Adrenal gland (tissue), 12 donors: ENCODE data around the gene ANO6. TPM values are rescaled to one million over a fixed set of nuclear protein-coding genes. Genes with fewer than 3 reads are reported as not detected.

Source experiments
- DNase-seq, 7 donors: peaks; one replicate each; pipeline ENCODE4 v3.0.0-alpha.2; 2019 to 2020
- H3K27ac ChIP-seq, 5 donors: fragments of 200-600 bp; sonication (generic) in 4 of 5; 1 replicate in 3 of 5; 2 replicates in 2 of 5; pipeline versions ENCODE4 v1.5.1 to v1.8.0; 2016 to 2020; ENCODE audit warnings: mild to moderate bottlenecking in 1 of 5
- H3K27me3 ChIP-seq: fragments of 200-600 bp; 2 replicates; pipeline ENCODE4 v1.8.0; 2021
- H3K36me3 ChIP-seq, 2 donors: fragments of 200-600 bp; replicated peaks in 1 of 2; 1 replicate in 1 of 2; 2 replicates in 1 of 2; pipeline versions ENCODE4 v1.5.1 to v1.8.0; 2018 to 2022
- H3K4me1 ChIP-seq, 2 donors: fragments of 200-600 bp; replicated peaks in 1 of 2; 1 replicate in 1 of 2; 2 replicates in 1 of 2; pipeline versions ENCODE4 v1.5.1 to v1.8.0; 2018 to 2021
- H3K4me3 ChIP-seq, 4 donors: fragments of 200-600 bp; sonication (generic) in 3 of 4; one replicate each; pipeline ENCODE4 v1.5.1; 2016 to 2018
- H3K9me3 ChIP-seq, 3 donors: fragments of 200-600 bp; sonication (generic) in 1 of 3; replicated peaks in 1 of 3; 1 replicate in 2 of 3; 2 replicates in 1 of 3; pipeline versions ENCODE4 v1.5.1 to v1.8.0; 2016 to 2021
- POLR2A ChIP-seq, 2 donors: fragments of 450-650 bp; IDR thresholded peaks; one replicate each; pipeline ENCODE4 v1.6.1; 2017; ENCODE audit warnings: antibody characterized with exemption in 2 of 2, mild to moderate bottlenecking in 2 of 2, moderate library complexity in 1 of 2
- WGBS, 4 donors: extraction: QIAGEN DNeasy Blood & Tissue Kit in 2 of 4; methylation state at CpG; one replicate each; pipeline versions ENCODE4 v1.1.5 to v1.1.7; 2013 to 2017; 5-methylcytosine and 5-hydroxymethylcytosine counted together
- intact Hi-C, 2 donors: fragments of 100-400 bp; cut with DNase I; formaldehyde crosslinking; loops; one replicate each; pipeline versions ENCODE4 v1.14.1 to v1.15.0; 2022 to 2023
- polyA plus RNA-seq, 3 donors: library from polyadenylated mRNA; stranded (reverse); fragments of 200-250 nt in 2 of 3; fragments of 350-450 nt in 1 of 3; fragmentation: Illumina TruSeq in 1 of 3; extraction: RNeasy Lipid Tissue Mini Kit (QIAGEN cat#74804) in 1 of 3; gene quantifications; one replicate each; pipeline ENCODE4 v1.2.3, GENCODE V29; 2013 to 2014
- total RNA-seq, 9 donors: library from RNA; depleted of rRNA in 4 of 9; stranded (reverse); fragments of >200 nt in 4 of 9; fragments of 120-200 nt in 1 of 9; fragmentation: NEBNext Ultra II Directional in 1 of 9; extraction: Animal tissue kit (Norgen Biotek cat#: 25700) in 1 of 9; gene quantifications; one replicate each; pipeline versions ENCODE4 v1.1.0 to v1.2.4, GENCODE V29; 2013 to 2023
- TF ChIP-seq, protein P1 (sequence below), 6 experiments: fragments of 450-650 bp in 4 of 6; fragments of 200-600 bp in 2 of 6; sonication (generic) in 1 of 6; IDR thresholded peaks; 1 replicate in 5 of 6; 2 replicates in 1 of 6; pipeline versions ENCODE4 v1.5.1 to v1.8.0; 2016 to 2021; ENCODE audit warnings: antibody characterized with exemption in 6 of 6, mild to moderate bottlenecking in 2 of 6, moderate library complexity in 1 of 6
- donor health status: healthy with polysubstance abuse.
- donor health status: Bipolar disorder and iron deficiency.
- donor health status: DM: yes; HTN: yes; CAD: no.
- donor health status: DM: no; HTN: no; CAD: no.
- donor health status: DM: no; HTN: no; CAD: no.
- donor health status: DM: yes; HTN: yes; CAD: no.

ANO6 gene
- total and polyA plus RNA-seq, 12 donors = 7.5 to 92.3 (median 54.4) TPM

DNA sequence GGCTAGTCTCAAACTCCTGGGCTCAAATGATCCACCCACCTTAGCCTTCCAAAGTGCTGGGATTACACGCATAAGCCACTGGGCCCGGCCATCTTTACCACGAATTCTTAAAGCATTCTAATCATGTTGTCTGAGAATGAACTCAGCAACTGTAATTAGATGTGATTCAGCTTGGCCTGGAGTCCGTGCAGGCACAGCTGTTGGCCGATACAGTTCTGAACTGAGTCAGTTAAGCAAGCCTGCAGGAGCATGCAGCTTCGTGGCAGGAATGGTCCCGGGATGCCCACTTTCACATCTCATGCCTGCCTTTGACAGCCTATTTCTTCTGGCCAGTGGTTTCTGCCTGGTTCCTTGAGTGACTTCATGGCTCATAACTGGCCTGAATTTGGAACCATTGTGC is 194.1 kb downstream of the ANO6 start:
- Histone ChIP-seq H3K27ac (peak overlapping the region in 1 of 5 donors; percentile 27), H3K9me3 (no peaks in the 10 kb centered on the region), H3K36me3 (peaks cover 0 to 41% of the 10 kb centered on the region in 2 donors), H3K4me1 (peaks cover 7 to 34% of the 10 kb centered on the region in 2 donors), H3K27me3 (no peaks in the 10 kb centered on the region), H3K4me3 (no peak overlapping the region)
- intact Hi-C loops = no loop called here
- WGBS, 4 donors = 77 to 88% (median 87%) methylated on average over 7 of the region's 7 CpGs
- peak in 3 of 7 donors; percentile 4 to 19 (median 17) for DNase-seq
- TF ChIP-seq, protein P1, sequence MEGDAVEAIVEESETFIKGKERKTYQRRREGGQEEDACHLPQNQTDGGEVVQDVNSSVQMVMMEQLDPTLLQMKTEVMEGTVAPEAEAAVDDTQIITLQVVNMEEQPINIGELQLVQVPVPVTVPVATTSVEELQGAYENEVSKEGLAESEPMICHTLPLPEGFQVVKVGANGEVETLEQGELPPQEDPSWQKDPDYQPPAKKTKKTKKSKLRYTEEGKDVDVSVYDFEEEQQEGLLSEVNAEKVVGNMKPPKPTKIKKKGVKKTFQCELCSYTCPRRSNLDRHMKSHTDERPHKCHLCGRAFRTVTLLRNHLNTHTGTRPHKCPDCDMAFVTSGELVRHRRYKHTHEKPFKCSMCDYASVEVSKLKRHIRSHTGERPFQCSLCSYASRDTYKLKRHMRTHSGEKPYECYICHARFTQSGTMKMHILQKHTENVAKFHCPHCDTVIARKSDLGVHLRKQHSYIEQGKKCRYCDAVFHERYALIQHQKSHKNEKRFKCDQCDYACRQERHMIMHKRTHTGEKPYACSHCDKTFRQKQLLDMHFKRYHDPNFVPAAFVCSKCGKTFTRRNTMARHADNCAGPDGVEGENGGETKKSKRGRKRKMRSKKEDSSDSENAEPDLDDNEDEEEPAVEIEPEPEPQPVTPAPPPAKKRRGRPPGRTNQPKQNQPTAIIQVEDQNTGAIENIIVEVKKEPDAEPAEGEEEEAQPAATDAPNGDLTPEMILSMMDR (IDR thresholded peaks at IDR 0.05) = no peak
- no peak for TF ChIP-seq POLR2A (IDR thresholded peaks at IDR 0.05)

DNA sequence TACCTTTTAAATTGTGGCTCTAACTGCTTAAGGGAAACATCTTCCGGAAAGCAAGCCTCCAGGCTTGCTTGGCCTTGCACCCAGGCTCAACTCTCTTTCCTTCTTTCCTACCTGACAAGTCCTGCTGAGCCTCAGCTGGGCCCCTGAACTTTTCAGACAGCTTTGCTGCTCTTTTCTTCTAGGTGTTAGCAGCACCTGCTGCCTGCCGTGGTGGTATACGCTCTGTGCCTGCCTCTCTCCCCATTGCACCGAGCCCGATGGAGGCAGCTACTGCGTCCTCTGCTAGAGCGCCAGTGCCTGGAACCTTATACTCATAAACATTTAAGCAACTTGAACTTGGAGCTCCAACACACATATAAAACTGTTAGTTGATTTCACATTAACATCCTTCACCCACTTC is 195.7 kb downstream of the ANO6 start:
- no peaks in the 10 kb centered on the region for H3K9me3 ChIP-seq
- no peak overlapping the region for H3K4me3 ChIP-seq
- DNase-seq = no peak
- intact Hi-C loops = no loop called here
- H3K27ac ChIP-seq = no peak overlapping the region
- peaks cover 7 to 29% of the 10 kb centered on the region in 2 donors for H3K4me1 ChIP-seq
- H3K27me3 ChIP-seq = no peaks in the 10 kb centered on the region
- WGBS, 4 donors = 95 to 99% (median 98%) methylated on average over 7 of the region's 7 CpGs
- H3K36me3 ChIP-seq = peaks cover 0 to 44% of the 10 kb centered on the region in 2 donors
- TF ChIP-seq, protein P1 (IDR thresholded peaks at IDR 0.05) = no peak
- no peak for TF ChIP-seq POLR2A (IDR thresholded peaks at IDR 0.05)

DNA sequence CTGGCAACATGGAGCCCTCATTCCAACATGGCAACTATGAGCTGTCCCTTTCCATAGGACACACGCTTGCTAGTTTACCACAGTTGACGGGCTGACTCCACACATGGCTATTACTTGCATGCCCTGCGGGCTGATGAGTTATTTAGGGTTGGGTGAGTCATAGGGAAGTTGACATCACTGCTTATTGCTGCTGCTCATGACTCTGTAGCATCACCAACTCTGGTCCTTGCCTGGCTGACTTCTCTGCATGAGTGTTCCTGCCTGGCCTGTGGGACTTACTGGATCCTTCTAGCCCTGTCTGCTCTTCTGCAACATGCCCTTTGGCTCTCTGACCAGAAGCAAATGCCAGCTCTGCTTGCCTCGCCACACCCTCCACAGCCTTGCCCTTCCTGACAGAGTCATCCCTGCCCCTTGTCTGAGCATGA is 199.5 kb downstream of the ANO6 start:
- H3K4me1 ChIP-seq = peaks cover 0 to 1% of the 10 kb centered on the region in 2 donors
- H3K27ac ChIP-seq = peak overlapping the region in 1 of 5 donors; percentile 42
- peak in 6 of 7 donors; percentile 17 to 70 (median 41) for DNase-seq
- no peak for TF ChIP-seq POLR2A (IDR thresholded peaks at IDR 0.05)
- TF ChIP-seq, protein P1 (IDR thresholded peaks at IDR 0.05) = no peak
- H3K27me3 ChIP-seq = no peaks in the 10 kb centered on the region
- peaks cover 0 to 51% of the 10 kb centered on the region in 2 donors for H3K36me3 ChIP-seq
- no peaks in the 10 kb centered on the region for H3K9me3 ChIP-seq
- intact Hi-C loops = no loop called here
- no peak overlapping the region for H3K4me3 ChIP-seq
- WGBS, 4 donors = 78 to 86% (median 79%) methylated on average over 4 of the region's 4 CpGs

DNA sequence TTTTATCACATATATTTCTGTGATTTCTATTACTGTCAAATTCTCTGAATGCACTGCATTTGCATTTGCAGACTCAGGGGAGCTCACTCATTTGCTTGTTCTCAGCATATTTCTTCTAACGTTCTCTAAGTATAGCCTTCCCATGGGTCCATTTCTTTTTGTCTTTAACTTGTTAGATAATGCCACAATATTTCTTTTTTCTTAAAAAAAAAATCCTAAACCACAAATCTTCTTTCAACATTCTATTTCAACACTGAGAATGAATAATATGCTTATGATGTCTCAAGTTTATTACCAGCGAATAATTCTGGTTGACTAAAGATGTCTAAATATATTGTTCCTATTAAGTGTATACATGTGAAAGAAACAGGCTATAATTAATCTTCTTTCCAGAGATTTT is 200.2 kb downstream of the ANO6 start:
- H3K4me1 ChIP-seq = no peaks in the 10 kb centered on the region
- H3K36me3 ChIP-seq = peaks cover 0 to 43% of the 10 kb centered on the region in 2 donors
- H3K27me3 ChIP-seq = no peaks in the 10 kb centered on the region
- H3K27ac ChIP-seq = peak overlapping the region in 1 of 5 donors; percentile 42
- DNase-seq = no peak
- H3K4me3 ChIP-seq = no peak overlapping the region
- no peaks in the 10 kb centered on the region for H3K9me3 ChIP-seq
- intact Hi-C loops = no loop called here
- no peak for TF ChIP-seq POLR2A (IDR thresholded peaks at IDR 0.05)
- TF ChIP-seq, protein P1 (IDR thresholded peaks at IDR 0.05) = no peak
- 79 to 86% (median 84%) methylated on average over 2 of the region's 2 CpGs for WGBS, 4 donors
